Gastroesophageal sphincter (tissue), 3 donors: Measurements from ENCODE around the gene PCDH9.

ENCODE experiments used
- POLR2AphosphoS5 ChIP-seq: sonication (generic); formaldehyde crosslinking; IDR thresholded peaks from one replicate; pipeline ENCODE4 v1.6.1; 2017; ENCODE audit warnings: antibody characterized with exemption
- TF ChIP-seq, protein P1 (sequence below), 4 experiments: fragments of 200-600 bp in 2 of 4; fragments of 450-650 bp in 2 of 4; sonication (generic) in 1 of 4; IDR thresholded peaks; one replicate each; pipeline ENCODE4 v1.5.1; 2017 to 2019; ENCODE audit warnings: antibody characterized with exemption in 4 of 4, mild to moderate bottlenecking in 2 of 4, moderate library complexity in 2 of 4

DNA sequence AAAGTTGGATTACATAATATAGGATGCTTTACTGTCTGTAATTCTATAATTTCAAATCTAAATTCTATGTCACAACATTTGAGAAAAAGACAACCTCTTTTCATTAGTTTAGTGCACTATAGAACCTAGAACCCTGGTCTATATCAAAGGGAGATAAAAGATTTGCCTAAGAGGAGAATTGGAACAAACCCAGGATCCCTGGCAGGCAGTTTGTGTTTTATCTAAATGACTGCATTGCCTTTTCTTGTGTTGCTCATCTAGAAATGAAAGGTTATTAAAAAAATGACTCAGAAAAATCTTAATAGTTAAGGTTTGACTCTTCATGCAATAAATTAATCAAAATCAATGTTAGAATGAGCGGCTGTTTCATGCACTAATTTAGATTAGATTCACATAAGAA lies 96.7 kb downstream of the PCDH9 start:
- TF ChIP-seq POLR2AphosphoS5 = no peak
- TF ChIP-seq, protein P1, sequence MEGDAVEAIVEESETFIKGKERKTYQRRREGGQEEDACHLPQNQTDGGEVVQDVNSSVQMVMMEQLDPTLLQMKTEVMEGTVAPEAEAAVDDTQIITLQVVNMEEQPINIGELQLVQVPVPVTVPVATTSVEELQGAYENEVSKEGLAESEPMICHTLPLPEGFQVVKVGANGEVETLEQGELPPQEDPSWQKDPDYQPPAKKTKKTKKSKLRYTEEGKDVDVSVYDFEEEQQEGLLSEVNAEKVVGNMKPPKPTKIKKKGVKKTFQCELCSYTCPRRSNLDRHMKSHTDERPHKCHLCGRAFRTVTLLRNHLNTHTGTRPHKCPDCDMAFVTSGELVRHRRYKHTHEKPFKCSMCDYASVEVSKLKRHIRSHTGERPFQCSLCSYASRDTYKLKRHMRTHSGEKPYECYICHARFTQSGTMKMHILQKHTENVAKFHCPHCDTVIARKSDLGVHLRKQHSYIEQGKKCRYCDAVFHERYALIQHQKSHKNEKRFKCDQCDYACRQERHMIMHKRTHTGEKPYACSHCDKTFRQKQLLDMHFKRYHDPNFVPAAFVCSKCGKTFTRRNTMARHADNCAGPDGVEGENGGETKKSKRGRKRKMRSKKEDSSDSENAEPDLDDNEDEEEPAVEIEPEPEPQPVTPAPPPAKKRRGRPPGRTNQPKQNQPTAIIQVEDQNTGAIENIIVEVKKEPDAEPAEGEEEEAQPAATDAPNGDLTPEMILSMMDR (IDR thresholded peaks at IDR 0.05) = no peak
